AG10803 (cell line): Measurements from ENCODE around the gene NFAT5.
A peak's percentile ranks its signal among the peaks of the same experiment; 100 is the strongest.
"Not testable (repeated sequence)": the region's sequence is repeated elsewhere in the genome, so short reads cannot be mapped to it uniquely, and the experiment has no call there.

Source experiments
- DNase-seq: peaks from one replicate; pipeline ENCODE4 v3.0.0; 2010; ENCODE audit warnings: low read depth
- H3K4me3 ChIP-seq: 2 replicates; pipeline ENCODE4 v1.5.1; 2011; ENCODE audit warnings: mild to moderate bottlenecking, low read length, control low read depth
- TF ChIP-seq, protein P1 (sequence below): conservative IDR thresholded peaks from 2 replicates; pipeline ENCODE4 v1.5.1; 2011; ENCODE audit warnings: mild to moderate bottlenecking, low read length, control low read depth, inconsistent platforms

NFAT5 gene

DNA sequence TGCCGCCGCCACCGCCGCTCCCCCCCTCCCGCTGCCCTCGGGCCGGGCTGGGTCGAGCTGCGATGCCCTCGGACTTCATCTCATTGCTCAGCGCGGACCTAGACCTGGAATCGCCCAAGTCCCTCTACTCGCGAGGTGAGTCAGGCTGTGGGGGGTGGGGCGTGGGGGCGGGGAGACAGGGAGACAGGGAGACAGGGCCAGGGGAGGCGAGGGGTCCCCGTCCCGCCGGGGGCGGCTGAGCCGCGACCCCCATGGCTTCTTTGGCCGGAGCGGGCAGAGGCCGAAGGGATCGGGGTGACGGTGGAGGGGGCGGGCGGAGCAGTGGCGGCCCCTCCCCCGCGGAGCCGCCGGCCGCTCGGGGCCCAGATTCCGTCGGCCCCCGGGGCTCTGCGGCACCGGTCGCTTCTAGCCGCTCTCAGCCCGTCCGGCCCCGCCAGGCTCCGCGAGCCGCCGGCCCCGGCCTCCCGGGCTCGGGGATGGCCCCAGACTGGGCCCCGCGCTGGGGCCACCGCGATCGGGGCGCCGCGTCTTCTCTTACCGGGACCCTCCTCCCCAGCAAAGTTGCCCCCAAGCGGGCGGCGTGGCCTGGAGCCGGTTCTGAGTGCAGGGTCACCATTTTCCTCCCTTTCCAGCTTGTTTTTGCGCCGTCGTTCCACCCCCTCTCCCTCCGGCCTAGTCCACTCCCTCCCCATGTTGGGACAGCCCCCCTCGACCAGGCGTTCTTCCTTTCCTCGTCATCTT, 644 bp downstream of the NFAT5 start:
- peak; percentile 72 for DNase-seq
- TF ChIP-seq, protein P1, sequence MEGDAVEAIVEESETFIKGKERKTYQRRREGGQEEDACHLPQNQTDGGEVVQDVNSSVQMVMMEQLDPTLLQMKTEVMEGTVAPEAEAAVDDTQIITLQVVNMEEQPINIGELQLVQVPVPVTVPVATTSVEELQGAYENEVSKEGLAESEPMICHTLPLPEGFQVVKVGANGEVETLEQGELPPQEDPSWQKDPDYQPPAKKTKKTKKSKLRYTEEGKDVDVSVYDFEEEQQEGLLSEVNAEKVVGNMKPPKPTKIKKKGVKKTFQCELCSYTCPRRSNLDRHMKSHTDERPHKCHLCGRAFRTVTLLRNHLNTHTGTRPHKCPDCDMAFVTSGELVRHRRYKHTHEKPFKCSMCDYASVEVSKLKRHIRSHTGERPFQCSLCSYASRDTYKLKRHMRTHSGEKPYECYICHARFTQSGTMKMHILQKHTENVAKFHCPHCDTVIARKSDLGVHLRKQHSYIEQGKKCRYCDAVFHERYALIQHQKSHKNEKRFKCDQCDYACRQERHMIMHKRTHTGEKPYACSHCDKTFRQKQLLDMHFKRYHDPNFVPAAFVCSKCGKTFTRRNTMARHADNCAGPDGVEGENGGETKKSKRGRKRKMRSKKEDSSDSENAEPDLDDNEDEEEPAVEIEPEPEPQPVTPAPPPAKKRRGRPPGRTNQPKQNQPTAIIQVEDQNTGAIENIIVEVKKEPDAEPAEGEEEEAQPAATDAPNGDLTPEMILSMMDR, result no peak
- H3K4me3 ChIP-seq, result peak overlapping the region; percentile 94

DNA sequence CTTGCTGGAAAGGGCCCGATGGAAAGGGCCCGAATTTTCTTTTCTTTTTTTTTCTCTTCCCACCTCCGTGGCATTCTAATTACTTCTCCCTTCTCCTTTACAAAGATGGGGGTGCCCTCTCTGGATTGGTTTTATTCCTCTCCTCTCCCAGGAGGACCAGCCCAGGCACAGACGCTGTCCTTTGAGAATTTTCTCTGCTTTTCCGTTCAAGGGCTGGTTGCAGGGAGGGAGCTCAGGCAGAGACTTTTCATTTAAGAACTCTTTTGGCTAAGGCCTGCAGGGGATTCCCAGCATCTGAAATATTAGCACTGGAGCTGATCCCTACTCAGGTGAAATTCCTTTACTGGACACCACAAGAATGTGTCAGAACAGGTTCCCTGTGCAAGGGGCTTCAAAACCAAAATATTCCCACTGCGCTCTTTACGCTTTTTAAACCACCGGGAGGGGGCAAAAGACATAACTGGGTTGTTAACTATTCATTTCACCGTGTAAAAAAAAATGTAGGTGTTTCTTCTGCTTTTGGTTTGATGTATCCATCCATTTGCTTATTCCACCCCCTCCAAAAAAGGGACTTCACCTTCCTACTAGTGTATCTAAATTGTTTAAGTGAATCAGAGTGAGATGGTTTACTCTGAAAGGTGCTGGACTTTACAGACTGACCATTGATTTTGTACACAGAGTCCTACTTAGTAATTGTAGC, 1.4 kb downstream of the NFAT5 start:
- TF ChIP-seq, protein P1, result peak; percentile 35
- no peak for DNase-seq
- peak overlapping the region; percentile 94 for H3K4me3 ChIP-seq

DNA sequence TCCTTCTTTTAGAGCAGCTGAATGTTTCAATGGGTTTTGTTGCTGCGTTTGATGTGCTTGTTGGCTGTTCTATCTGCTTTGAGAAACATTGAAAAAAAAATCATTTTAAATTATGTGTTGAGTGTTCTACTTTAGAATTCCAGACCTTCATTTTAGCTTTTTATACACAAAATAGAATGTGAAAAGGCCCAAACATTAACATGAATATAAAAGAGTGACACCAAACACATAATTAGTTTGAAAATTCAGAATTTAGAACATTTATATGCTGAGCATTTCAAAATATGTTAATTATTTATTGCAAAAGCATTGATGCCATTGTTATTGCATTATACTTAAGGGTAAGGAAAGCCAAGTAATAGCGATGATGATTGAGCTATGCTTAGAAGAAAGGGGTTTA, 2.9 kb downstream of the NFAT5 start:
- H3K4me3 ChIP-seq, result no peak overlapping the region
- TF ChIP-seq, protein P1, result no peak
- no peak for DNase-seq

DNA sequence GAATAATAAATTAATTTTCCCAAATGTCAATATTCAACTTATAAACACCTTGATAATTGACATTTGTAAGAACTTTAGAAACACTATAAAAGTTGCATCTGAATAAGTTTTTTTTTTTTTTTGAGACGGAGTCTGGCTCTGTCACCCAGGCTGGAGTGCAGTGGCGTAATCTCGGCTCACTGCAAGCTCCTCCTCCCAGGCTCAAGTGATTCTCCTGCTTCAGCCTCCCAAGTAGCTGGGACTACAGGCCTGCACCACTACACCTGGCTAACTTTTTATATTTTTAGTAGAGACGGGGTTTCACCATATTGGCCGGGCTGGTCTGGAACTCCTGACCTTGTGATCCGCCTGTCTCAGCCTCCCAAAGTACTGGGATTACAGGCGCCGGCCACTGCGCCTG, 13.0 kb downstream of the NFAT5 start:
- H3K4me3 ChIP-seq, DNase-seq: not testable (repeated sequence)

DNA sequence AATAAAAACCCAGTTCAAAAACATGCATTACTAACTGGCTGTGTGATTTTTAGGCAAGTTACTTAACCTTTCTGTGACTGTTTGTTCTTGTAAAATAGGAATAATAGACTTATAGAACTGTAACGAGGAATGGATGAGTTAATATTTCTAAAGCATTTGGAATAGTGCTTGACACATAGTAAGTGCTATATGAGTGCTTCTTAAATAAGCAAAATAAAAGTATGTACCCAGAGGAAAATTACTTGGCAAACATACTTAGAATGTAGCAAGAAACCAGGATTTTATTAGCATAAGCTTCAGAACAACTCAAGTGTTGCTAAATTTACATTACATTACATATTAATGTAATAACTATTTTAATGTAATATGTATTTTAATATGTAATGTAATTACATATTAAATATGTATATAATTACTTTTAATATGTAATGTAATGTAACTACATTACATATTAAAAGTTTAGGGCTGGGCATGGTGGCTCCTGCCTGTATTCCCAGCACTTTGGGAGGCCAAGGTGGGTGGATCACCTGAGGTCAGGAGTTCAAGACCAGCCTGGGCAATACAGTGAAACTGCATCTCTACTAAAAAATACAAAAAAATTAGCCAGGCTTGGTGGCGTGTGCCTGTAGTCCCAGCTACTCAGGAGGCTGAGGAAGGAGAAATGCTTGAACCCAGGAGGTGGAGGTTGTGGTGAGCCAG, 14.2 kb downstream of the NFAT5 start:
- DNase-seq, result no peak
- TF ChIP-seq, protein P1, result no peak
- no peak overlapping the region for H3K4me3 ChIP-seq

DNA sequence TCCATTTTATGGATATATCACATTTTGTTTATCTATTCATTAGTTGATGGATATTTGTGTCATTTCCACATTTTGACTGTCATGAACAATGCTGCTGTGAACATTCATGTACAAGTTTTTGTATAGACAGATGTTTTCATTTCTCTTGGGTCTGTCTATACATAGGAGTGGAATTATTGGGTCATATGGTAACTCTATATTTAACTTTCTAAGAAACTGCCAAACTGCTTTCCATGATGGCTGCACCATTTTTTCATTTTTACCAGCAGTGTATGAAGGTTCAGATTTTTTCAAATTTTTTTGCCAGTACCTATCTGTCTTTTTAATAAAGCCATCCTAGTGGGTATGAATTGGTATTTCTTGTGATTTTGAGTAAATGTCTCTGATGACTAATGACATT, 15.5 kb downstream of the NFAT5 start:
- DNase-seq, result no peak
- TF ChIP-seq, protein P1, result no peak
- H3K4me3 ChIP-seq, result no peak overlapping the region

DNA sequence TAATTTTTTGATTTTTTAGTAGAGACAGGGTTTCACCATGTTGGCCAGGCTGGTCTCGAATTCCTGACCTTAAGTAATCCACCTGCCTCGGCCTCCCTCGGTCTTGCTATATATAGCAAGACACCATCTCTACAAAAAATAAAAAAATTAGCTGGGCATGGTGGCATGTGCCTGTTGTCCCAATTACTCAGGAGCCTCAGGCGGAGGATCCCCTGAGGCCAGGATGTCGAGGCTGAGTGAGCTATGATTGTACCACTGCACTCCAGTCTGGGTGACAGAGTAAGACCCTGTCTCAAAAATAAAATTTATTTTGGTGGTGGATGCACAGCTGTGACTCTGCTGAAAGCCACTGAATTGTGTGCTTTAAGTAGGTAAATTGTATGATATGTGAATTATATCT, 18.7 kb downstream of the NFAT5 start:
- not testable (repeated sequence) for H3K4me3 ChIP-seq, DNase-seq
